ENCODE results near the gene ARAP2. TPM values are rescaled to one million over a fixed set of nuclear protein-coding genes. Genes with fewer than 3 reads are reported as not detected.

The ARAP2 gene
- total RNA-seq, 1 experiment from 2014 or later: 12.0 TPM

- no peak overlapping the region for H3K27ac Mint-ChIP-seq (ENCODE audit: low read depth, unreplicated experiment)
- TF ChIP-seq CTCF (IDR thresholded peaks at IDR 0.05; ENCODE audit: unreplicated experiment): no peak
- H3K9me3 Mint-ChIP-seq (ENCODE audit: unreplicated experiment): no peaks in the 10 kb centered on the region
- DNase-seq (ENCODE audit: unreplicated experiment): no peak
- POLR2A ChIA-PET: no interaction called here
- intact Hi-C loops (cut with micrococcal nuclease): no loop called here
- H3K4me3 Mint-ChIP-seq (ENCODE audit: unreplicated experiment): no peak overlapping the region
- no peaks in the 10 kb centered on the region for H3K27me3 Mint-ChIP-seq (ENCODE audit: insufficient read depth, unreplicated experiment)
- no TSS peak for BruUV-seq (replicated peaks)
- H3K4me1 Mint-ChIP-seq (ENCODE audit: insufficient read depth, unreplicated experiment): no peaks in the 10 kb centered on the region
- CTCF ChIA-PET: no interaction called here
- peaks cover 7% of the 10 kb centered on the region for H3K36me3 Mint-ChIP-seq (ENCODE audit: insufficient read depth, unreplicated experiment)
These were observed 158.0 kb downstream of the ARAP2 start for GRCh38 chr4:36086261-36086786.

GRCh38 chr4:36082817-36083216 is 161.5 kb downstream of the ARAP2 start:
- no peaks in the 10 kb centered on the region for H3K4me1 Mint-ChIP-seq (ENCODE audit: insufficient read depth, unreplicated experiment)
- ChIA-PET CTCF (interaction anchor here (0.6 to 1.2 kb wide), 2 partner anchors 11 to 1301 kb away, joined by 3 to 5 read pairs; no protein-coding TSS in a partner anchor), POLR2A (no interaction called here)
- intact Hi-C loops (cut with micrococcal nuclease): no loop called here
- no peaks in the 10 kb centered on the region for H3K9me3 Mint-ChIP-seq (ENCODE audit: unreplicated experiment)
- no TSS peak for BruUV-seq (replicated peaks)
- no peak overlapping the region for H3K4me3 Mint-ChIP-seq (ENCODE audit: unreplicated experiment)
- no peak for DNase-seq (ENCODE audit: unreplicated experiment)
- no peaks in the 10 kb centered on the region for H3K27me3 Mint-ChIP-seq (ENCODE audit: insufficient read depth, unreplicated experiment)
- no peak overlapping the region for H3K27ac Mint-ChIP-seq (ENCODE audit: low read depth, unreplicated experiment)
- TF ChIP-seq CTCF (IDR thresholded peaks at IDR 0.05; ENCODE audit: unreplicated experiment): no peak
- peaks cover 7% of the 10 kb centered on the region for H3K36me3 Mint-ChIP-seq (ENCODE audit: insufficient read depth, unreplicated experiment)

- Mint-ChIP-seq H3K4me1 (ENCODE audit: insufficient read depth, unreplicated experiment) (no peaks in the 10 kb centered on the region), H3K27me3 (ENCODE audit: insufficient read depth, unreplicated experiment) (no peaks in the 10 kb centered on the region), H3K4me3 (ENCODE audit: unreplicated experiment) (no peak overlapping the region), H3K27ac (ENCODE audit: low read depth, unreplicated experiment) (no peak overlapping the region), H3K9me3 (ENCODE audit: unreplicated experiment) (no peaks in the 10 kb centered on the region), H3K36me3 (ENCODE audit: insufficient read depth, unreplicated experiment) (no peaks in the 10 kb centered on the region)
- POLR2A ChIA-PET: no interaction called here
- BruUV-seq (replicated peaks): no TSS peak
- CTCF ChIA-PET: interaction anchor here (0.5 kb wide), 1 partner anchor 1243 kb away, joined by 4 read pairs; no protein-coding TSS in a partner anchor
- intact Hi-C loops (cut with micrococcal nuclease): no loop called here
- no peak for TF ChIP-seq CTCF (IDR thresholded peaks at IDR 0.05; ENCODE audit: unreplicated experiment)
- DNase-seq (ENCODE audit: unreplicated experiment): no peak
These were observed 163.1 kb downstream of the ARAP2 start for GRCh38 chr4:36081185-36081584.

GRCh38 chr4:36079666-36080065 is 164.6 kb downstream of the ARAP2 start:
- no peaks in the 10 kb centered on the region for H3K9me3 Mint-ChIP-seq (ENCODE audit: unreplicated experiment)
- no peaks in the 10 kb centered on the region for H3K36me3 Mint-ChIP-seq (ENCODE audit: insufficient read depth, unreplicated experiment)
- no peak overlapping the region for H3K4me3 Mint-ChIP-seq (ENCODE audit: unreplicated experiment)
- DNase-seq (ENCODE audit: unreplicated experiment): no peak
- no peaks in the 10 kb centered on the region for H3K27me3 Mint-ChIP-seq (ENCODE audit: insufficient read depth, unreplicated experiment)
- no TSS peak for BruUV-seq (replicated peaks)
- H3K4me1 Mint-ChIP-seq (ENCODE audit: insufficient read depth, unreplicated experiment): no peaks in the 10 kb centered on the region
- ChIA-PET POLR2A (no interaction called here), CTCF (interaction anchor here (0.6 kb wide), 1 partner anchor 47 kb away, joined by 3 read pairs; no protein-coding TSS in a partner anchor)
- intact Hi-C loops (cut with micrococcal nuclease): no loop called here
- no peak for TF ChIP-seq CTCF (IDR thresholded peaks at IDR 0.05; ENCODE audit: unreplicated experiment)
- no peak overlapping the region for H3K27ac Mint-ChIP-seq (ENCODE audit: low read depth, unreplicated experiment)

Data from MCF 10A (cell line).